AG04449 (cell line): ENCODE results near the gene CRYBA2.

Experiments used
- CTCF ChIA-PET: fragments of 350-600 bp; formaldehyde crosslinking; extraction: SDS; loops from one replicate; lab custom pipeline; 2021; ENCODE audit warnings: antibody characterized with exemption; lab: Yijun Ruan, JAX
- POLR2A ChIA-PET: fragments of 400-600, 350-600 bp; formaldehyde crosslinking; extraction: SDS; loops from one replicate; lab custom pipeline; 2020; ENCODE audit warnings: antibody characterized with exemption, inconsistent platforms; lab: Yijun Ruan, JAX
- DNase-seq: peaks from one replicate; pipeline ENCODE4 v3.0.0-alpha.2; 2010; ENCODE audit warnings: low read depth, low spot score
- H3K4me3 ChIP-seq: 2 replicates; pipeline ENCODE4 v1.5.1; 2011; ENCODE audit warnings: low read depth, mild to moderate bottlenecking, control low read depth, low read length
- CTCF ChIP-seq: IDR thresholded peaks from one replicate; pipeline ENCODE4 v1.5.1; 2011; ENCODE audit warnings: mild to moderate bottlenecking, moderate library complexity, low read length, control low read depth, inconsistent platforms; ENCODE audit not compliant: insufficient read depth; ENCODE audit errors: missing control alignments

Gene CRYBA2

GRCh38 chr2:218963601-218964000, 29.6 kb downstream of the CRYBA2 start:
- no peak for DNase-seq
- TF ChIP-seq CTCF, result no peak
- ChIA-PET CTCF (interaction anchor here (0.6 to 6.0 kb wide), 3 partner anchors 17 to 88 kb away, joined by 3 to 37 read pairs (median 21); no protein-coding TSS in a partner anchor), POLR2A (no interaction called here)
- H3K4me3 ChIP-seq, result no peak overlapping the region

GRCh38 chr2:218962859-218963492, 30.2 kb downstream of the CRYBA2 start:
- TF ChIP-seq CTCF, result no peak
- DNase-seq, result no peak
- no peak overlapping the region for H3K4me3 ChIP-seq
- CTCF ChIA-PET, result interaction anchor here (0.6 to 6.0 kb wide), 3 partner anchors 18 to 87 kb away, joined by 3 to 37 read pairs (median 21); no protein-coding TSS in a partner anchor
- POLR2A ChIA-PET, result no interaction called here

- CTCF ChIA-PET, result interaction anchor here (1.5 to 4.5 kb wide), 2 partner anchors 18 to 33 kb away, joined by 6 to 21 read pairs; no protein-coding TSS in a partner anchor
- DNase-seq, result no peak
- H3K4me3 ChIP-seq, result no peak overlapping the region
Measured at GRCh38 chr2:218961651-218962570, 31.3 kb downstream of the CRYBA2 start.

GRCh38 chr2:218961229-218961628, 32.0 kb downstream of the CRYBA2 start:
- POLR2A ChIA-PET, result no interaction called here
- CTCF ChIA-PET, result interaction anchor here (1.5 kb wide), 1 partner anchor 19 kb away, joined by 6 read pairs; no protein-coding TSS in a partner anchor
- DNase-seq, result no peak
- no peak overlapping the region for H3K4me3 ChIP-seq
- no peak for TF ChIP-seq CTCF

More at GRCh38 chr2:218961651-218962570, 31.3 kb downstream of the CRYBA2 start:
- POLR2A ChIA-PET, result no interaction called here
- TF ChIP-seq CTCF, result no peak

- ChIA-PET CTCF (interaction anchor here (1.5 kb wide), 1 partner anchor 20 kb away, joined by 6 read pairs; no protein-coding TSS in a partner anchor), POLR2A (no interaction called here)
- no peak for TF ChIP-seq CTCF
- DNase-seq, result no peak
- no peak overlapping the region for H3K4me3 ChIP-seq
Measured at GRCh38 chr2:218960309-218961165, 32.7 kb downstream of the CRYBA2 start.
